ENCODE data around the gene FLVCR1.

DNA sequence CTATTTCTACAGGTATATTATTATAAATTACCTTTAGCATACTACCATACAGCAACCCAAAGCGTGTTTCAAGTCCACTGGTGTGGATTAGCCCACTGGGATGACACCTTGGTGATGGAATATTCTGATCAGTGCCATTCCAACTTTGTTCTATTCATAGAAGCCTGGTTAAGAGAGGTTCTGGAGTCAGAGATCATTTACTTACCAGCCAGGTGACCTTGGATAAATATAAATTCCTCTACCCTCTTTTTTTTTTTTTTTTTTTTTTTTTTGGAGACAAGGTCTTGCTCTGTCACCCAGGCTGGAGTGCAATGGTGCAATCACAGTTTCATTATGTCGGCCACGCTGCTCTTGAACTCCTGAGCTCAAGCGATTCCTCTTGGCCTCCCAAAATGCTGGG lies 10.5 kb upstream of the FLVCR1 start, which contains the start of gene SPATA45:
- TF ChIP-seq, protein P1, sequence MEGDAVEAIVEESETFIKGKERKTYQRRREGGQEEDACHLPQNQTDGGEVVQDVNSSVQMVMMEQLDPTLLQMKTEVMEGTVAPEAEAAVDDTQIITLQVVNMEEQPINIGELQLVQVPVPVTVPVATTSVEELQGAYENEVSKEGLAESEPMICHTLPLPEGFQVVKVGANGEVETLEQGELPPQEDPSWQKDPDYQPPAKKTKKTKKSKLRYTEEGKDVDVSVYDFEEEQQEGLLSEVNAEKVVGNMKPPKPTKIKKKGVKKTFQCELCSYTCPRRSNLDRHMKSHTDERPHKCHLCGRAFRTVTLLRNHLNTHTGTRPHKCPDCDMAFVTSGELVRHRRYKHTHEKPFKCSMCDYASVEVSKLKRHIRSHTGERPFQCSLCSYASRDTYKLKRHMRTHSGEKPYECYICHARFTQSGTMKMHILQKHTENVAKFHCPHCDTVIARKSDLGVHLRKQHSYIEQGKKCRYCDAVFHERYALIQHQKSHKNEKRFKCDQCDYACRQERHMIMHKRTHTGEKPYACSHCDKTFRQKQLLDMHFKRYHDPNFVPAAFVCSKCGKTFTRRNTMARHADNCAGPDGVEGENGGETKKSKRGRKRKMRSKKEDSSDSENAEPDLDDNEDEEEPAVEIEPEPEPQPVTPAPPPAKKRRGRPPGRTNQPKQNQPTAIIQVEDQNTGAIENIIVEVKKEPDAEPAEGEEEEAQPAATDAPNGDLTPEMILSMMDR (IDR thresholded peaks at IDR 0.05): no peak
- TF ChIP-seq POLR2A (IDR thresholded peaks at IDR 0.05): no peak

All from Peyer's patch (tissue), 4 donors.